Retina (tissue), 1 donor: ENCODE results near the gene MAP3K20.
"Not testable (repeated sequence)": the region's sequence is repeated elsewhere in the genome, so short reads cannot be mapped to it uniquely, and the experiment has no call there.

ENCODE experiments used
- DNase-seq: peaks from one replicate; pipeline ENCODE4 v3.0.0-alpha.2; 2016

The MAP3K20 gene

GRCh38 chr2:173286153-173286809 is 210.6 kb downstream of the MAP3K20 start:
- no peak for DNase-seq

DNA sequence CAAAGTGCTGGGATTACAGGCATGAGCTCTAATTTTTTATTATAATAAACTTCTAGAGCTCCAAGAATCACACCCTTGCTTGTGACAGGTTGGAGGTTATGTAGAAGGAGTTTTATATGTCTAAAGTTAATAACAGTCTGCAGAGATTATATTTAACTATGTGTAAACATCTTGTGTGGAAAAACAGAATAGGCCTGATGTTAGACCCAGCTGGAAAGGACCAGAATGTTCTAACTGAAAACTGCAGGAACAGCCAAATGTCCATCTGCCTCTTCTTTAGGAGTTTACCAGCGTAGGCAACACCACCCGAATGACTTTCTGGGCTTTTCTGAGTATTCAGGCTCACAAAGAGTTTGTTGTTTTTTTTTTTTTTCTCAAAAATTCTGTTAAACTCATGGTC is 211.9 kb downstream of the MAP3K20 start:
- DNase-seq = no peak

DNA sequence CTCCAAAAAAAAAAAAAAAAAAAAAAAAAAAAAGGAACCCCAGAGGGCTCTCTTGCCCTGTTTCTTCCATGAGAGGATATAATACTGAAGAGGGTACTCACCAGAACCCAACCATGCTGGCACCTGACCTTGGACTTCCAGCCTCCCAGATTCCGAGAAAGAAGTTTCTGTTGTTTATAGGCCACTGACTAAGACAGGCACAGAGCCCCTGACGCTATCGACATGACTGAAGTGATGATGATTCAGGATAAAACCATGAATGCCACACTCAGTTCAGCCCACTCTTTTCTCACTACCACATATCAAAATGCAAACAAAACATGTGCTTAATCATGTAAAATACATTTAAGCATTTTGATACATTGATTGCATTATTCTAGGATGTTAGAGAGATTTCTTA is 212.9 kb downstream of the MAP3K20 start:
- no peak for DNase-seq

GRCh38 chr2:173290046-173290445 is 214.4 kb downstream of the MAP3K20 start:
- DNase-seq = no peak

- no peak for DNase-seq
Measured at GRCh38 chr2:173290518-173290917, 214.9 kb downstream of the MAP3K20 start.

GRCh38 chr2:173291412-173291811 is 215.8 kb downstream of the MAP3K20 start:
- DNase-seq = no peak

- no peak for DNase-seq
Measured at GRCh38 chr2:173296235-173296634, 220.6 kb downstream of the MAP3K20 start.

DNA sequence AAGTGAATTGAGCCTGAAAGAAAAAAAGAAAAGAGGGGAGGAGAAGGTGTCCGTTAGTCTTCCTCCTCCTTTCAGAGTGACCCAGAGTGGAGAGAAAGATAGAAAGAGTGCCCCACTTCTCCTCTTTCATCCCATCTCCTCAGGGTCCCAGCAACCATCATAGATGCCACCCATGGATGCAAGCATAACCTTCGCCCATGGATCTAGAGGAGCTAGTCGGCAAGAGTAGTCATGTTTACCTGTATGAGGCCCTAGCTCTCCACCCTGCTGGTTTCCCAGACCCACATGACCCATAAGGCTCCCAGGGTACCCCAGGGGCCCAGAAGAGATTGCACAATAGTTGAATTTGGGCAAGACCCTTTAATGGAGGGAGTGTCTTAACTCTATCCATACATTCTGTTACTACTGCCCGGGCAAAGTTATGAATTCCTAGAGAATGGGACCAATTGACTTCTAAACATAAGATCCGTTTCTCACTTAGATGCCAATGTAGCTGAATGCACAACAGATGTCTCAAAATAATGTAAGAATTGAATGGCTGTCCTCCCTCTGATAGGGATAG is 223.0 kb downstream of the MAP3K20 start:
- no peak for DNase-seq

GRCh38 chr2:173299764-173300163 is 224.1 kb downstream of the MAP3K20 start:
- DNase-seq = no peak

DNA sequence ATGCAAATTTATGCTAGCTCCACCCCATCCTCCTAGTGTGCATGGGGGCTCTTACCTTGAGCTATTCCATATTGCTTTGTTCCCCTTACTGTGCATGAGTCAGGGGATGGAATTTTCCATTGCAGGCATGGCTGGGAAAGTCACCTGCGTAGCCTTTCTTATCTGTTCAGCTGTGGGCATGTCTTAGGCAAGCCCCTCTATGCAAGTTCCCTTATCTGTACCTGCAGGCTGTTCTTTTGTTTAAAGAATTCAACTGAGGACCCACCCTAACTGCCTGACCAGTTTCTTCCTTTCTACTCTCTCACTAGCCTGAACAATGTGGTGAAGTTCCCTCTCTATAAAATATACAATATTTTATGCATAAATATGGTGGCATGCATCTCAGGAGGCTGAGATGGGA is 224.8 kb downstream of the MAP3K20 start:
- DNase-seq = no peak

- DNase-seq = not testable (repeated sequence)
Measured at GRCh38 chr2:173301549-173301948, 225.9 kb downstream of the MAP3K20 start.

DNA sequence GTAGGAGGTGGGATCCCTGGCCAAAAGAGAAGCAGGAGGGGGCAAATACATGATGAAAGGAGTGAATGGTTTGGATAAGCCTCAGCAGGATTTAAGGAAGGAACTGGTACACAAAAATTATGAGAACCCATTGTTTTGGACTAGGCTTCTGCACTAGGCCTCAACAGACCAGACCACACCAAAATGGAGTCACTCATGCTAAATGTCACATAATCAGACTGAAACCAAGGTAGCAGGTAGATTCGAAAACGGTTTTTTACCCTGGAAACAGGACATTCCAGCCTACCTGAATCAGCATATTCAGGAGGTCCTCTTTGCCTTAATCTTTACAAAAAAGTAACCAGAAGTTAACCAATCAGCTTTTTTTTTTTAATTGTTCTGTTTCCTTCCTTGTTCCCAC is 229.7 kb downstream of the MAP3K20 start:
- no peak for DNase-seq

GRCh38 chr2:173307293-173307692 is 231.6 kb downstream of the MAP3K20 start:
- no peak for DNase-seq

- DNase-seq = not testable (repeated sequence)
Measured at GRCh38 chr2:173309370-173309769, 233.7 kb downstream of the MAP3K20 start.

DNA sequence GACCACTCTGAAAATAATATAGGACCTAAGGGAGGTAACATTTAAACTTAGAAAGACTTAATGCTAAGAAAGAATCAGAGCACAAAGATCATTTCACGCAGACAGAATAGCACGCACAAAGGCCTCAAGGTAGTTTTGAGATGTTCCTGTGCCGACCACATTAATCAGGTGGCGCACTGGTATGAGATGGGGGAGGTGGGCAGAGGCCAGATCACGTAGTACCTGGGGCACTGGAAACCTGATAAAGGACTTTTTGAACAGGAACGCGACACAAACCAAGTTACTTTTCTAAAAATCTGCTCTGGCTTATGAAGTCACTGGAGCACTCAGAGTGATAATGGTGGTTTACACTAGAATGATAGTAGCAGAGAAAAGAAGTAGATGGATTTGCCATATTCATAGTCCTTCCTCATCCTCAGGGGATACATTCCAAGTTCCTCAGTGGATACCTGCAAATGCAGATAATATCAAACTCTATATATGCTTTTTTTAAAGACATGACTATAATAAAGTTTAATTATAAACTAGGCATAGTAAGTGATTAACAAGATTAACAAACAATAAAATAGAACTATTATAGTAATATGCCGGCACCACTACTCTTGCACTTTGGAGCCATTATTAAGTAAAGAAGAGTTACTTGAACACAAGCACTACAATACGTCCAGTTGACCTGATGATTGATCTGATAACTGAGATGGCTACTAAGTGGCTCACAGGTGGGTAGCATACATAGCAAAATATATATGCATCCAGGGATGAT is 236.4 kb downstream of the MAP3K20 start:
- no peak for DNase-seq
